Progenitor cell of endocrine pancreas (in vitro differentiated cells): ENCODE measurements around the gene RBM4B. TPM values are rescaled to one million over a fixed set of nuclear protein-coding genes. Genes with fewer than 3 reads are reported as not detected.

Experiments
- DNase-seq: peaks from one replicate; pipeline ENCODE4 v3.0.0; 2021; ENCODE audit warnings: low spot score; ENCODE audit not compliant: unreplicated experiment
- H3K27ac Mint-ChIP-seq: 2 replicates; pipeline ENCODE4 v1.8.0; 2021; ENCODE audit warnings: mild to moderate bottlenecking, moderate library complexity, mixed read lengths
- H3K27me3 Mint-ChIP-seq: 2 replicates; pipeline ENCODE4 v1.8.0; 2021; ENCODE audit warnings: mixed read lengths
- H3K36me3 Mint-ChIP-seq: 2 replicates; pipeline ENCODE4 v1.8.0; 2022; ENCODE audit warnings: mixed read lengths; ENCODE audit not compliant: insufficient read depth
- H3K4me1 Mint-ChIP-seq: 2 replicates; pipeline ENCODE4 v1.8.0; 2021; ENCODE audit warnings: low read depth, mixed read lengths
- H3K4me3 Mint-ChIP-seq: 2 replicates; pipeline ENCODE4 v1.8.0; 2021; ENCODE audit warnings: low read depth, mild to moderate bottlenecking, moderate library complexity, mixed read lengths
- H3K9me3 Mint-ChIP-seq: 2 replicates; pipeline ENCODE4 v1.8.0; 2021; ENCODE audit warnings: low read depth, mixed read lengths
- CTCF ChIP-seq: fragments of 200-600 bp; sonication (generic); IDR thresholded peaks from one replicate; pipeline ENCODE4 v1.5.0; 2021; ENCODE audit warnings: antibody characterized with exemption, mild to moderate bottlenecking; ENCODE audit not compliant: unreplicated experiment
- total RNA-seq: library from RNA; stranded (reverse); gene quantifications from 2 replicates; pipeline ENCODE4 v1.2.1, GENCODE V29; 2021

The RBM4B gene
- total RNA-seq, 1 donor from 2014 or later = 71.0 TPM

DNA sequence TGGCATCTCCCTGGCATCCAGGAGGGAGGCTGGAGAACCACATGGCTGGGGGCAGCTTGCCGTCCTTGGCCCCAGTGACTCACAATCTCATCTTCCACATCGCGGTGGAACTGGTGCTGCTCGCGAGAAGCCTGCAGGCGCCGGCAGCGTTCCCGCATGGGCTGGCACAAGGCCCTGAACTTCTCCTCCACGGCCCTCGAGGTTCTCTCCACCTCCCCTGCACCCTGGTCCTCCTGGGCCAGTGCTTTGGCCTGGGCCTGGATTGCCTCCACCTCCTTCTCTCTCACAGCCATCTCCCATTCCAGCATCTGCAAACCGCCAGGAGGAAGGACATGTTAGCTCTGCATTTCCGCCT lies 16.3 kb upstream of the RBM4B start:
- Mint-ChIP-seq H3K9me3 (no peaks in the 10 kb centered on the region), H3K27me3 (no peaks in the 10 kb centered on the region), H3K36me3 (peaks cover 18% of the 10 kb centered on the region), H3K27ac (no peak overlapping the region), H3K4me1 (no peaks in the 10 kb centered on the region), H3K4me3 (no peak overlapping the region)
- no peak for TF ChIP-seq CTCF
- no peak for DNase-seq

DNA sequence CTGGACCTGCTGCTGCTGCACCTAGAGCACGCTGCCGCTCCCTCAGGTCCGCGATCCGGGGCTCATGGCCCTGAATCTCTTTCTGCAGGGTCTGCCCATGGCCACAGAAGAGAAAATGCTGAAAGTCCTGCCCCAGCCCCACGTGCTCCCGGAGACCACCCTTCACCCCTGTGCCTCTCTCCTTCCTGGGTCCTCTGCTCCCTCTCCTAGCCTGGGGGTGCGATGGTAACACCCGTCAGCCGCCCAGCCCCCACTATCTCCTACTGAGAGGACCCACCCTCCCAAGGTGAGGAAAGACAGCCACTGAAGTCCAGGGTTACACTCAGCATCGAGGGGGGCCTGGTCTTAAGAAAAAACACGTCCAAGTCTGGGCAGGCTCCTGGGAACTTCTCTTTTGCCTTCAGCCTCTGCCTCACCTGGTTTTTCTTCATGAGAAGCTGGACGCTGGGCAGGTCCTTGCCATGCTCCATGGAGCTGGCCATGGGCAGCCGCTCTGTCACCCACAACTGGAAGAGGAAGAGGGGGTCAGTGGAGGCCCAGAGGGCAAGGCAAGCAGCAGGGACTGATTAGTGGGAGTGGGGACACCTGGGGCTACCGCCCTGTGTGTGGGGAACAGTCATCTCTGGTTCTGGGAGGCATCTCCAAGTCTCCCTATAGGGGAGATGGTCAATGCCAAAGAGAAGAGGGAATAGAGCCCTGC lies 15.8 kb upstream of the RBM4B start:
- Mint-ChIP-seq H3K27me3 (no peaks in the 10 kb centered on the region), H3K27ac (no peak overlapping the region), H3K36me3 (peaks cover 16% of the 10 kb centered on the region), H3K4me1 (no peaks in the 10 kb centered on the region), H3K9me3 (no peaks in the 10 kb centered on the region), H3K4me3 (no peak overlapping the region)
- TF ChIP-seq CTCF = no peak
- DNase-seq = no peak

- H3K4me1 Mint-ChIP-seq = no peaks in the 10 kb centered on the region
- H3K4me3 Mint-ChIP-seq = no peak overlapping the region
Measured at GRCh38 chr11:66692871-66693331, 15.2 kb upstream of the RBM4B start.

DNA sequence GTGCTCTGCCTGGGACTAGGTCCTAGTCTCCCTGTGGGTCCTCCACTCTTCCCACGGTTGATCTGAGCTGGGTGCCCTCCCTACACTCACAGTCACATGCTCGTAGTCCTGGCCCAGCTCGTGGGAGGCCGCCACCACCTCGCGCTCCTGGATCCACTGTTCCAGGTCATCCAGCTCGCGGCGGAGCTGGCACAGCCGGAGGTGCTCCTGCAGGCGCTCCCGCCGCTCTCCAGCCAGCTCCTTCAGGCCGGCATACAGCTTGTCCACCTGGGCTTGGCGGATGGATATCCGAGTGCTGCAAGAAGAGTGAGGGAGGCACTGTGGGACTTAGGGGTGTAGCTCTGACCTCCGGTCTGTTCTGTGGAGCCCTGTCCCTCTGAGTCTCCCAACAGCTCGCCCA lies 14.8 kb upstream of the RBM4B start:
- no peak for TF ChIP-seq CTCF
- Mint-ChIP-seq H3K27me3 (no peaks in the 10 kb centered on the region), H3K4me1 (no peaks in the 10 kb centered on the region), H3K27ac (no peak overlapping the region), H3K9me3 (no peaks in the 10 kb centered on the region), H3K4me3 (no peak overlapping the region), H3K36me3 (peaks cover 11% of the 10 kb centered on the region)
- no peak for DNase-seq

More at GRCh38 chr11:66692871-66693331, 15.2 kb upstream of the RBM4B start:
- no peaks in the 10 kb centered on the region for H3K9me3 Mint-ChIP-seq
- H3K27ac Mint-ChIP-seq = no peak overlapping the region
- DNase-seq = no peak
- TF ChIP-seq CTCF = no peak
- H3K27me3 Mint-ChIP-seq = no peaks in the 10 kb centered on the region
- H3K36me3 Mint-ChIP-seq = peaks cover 16% of the 10 kb centered on the region

DNA sequence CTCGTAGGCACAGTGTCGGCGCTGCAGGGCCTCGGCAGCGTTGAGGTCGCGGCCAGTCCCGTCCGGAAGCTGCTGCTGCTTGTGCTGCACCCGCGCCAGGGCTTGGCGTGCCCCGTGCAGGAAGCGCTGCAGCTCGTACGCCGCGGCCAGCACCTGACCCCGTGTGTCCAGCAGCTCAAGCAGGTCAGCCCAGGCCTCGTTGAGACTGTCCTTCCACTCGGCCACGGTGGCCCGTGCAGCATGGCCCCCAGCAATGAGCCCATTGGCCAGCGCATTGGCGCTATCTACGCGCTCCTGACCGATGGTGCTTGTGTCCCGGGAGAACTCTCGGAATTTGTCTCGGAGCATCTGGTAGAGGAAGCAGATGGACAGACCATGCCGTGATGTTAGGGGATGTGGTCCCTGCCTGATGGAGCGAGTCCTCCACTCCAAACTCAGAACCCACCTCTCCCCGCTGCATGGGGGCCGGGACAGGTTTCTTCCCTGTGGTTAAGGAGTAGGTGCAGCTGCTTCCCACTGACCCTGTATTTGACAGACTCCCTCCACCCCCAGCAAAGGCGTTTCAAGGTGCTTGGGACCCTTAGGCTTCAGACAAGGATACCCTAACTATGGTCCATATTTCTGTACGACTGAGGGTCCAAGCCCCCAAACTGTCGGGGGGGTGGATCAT lies 13.8 kb upstream of the RBM4B start:
- no peaks in the 10 kb centered on the region for H3K4me1 Mint-ChIP-seq
- TF ChIP-seq CTCF = no peak
- peaks cover 12% of the 10 kb centered on the region for H3K36me3 Mint-ChIP-seq
- no peaks in the 10 kb centered on the region for H3K9me3 Mint-ChIP-seq
- H3K27ac Mint-ChIP-seq = no peak overlapping the region
- no peak overlapping the region for H3K4me3 Mint-ChIP-seq
- no peak for DNase-seq
- no peaks in the 10 kb centered on the region for H3K27me3 Mint-ChIP-seq
